ENCODE results near the gene CPLX3. TPM values are rescaled to one million over a fixed set of nuclear protein-coding genes. Genes with fewer than 3 reads are reported as not detected.

CPLX3 gene
- total RNA-seq, 1 experiment from 2014 or later: not detected

- DNase-seq (ENCODE audit: low read depth): no peak
- in situ Hi-C loops (cut with HindIII; ENCODE audit: low pct_unique_long_range_greater_than_20kb, low sequenced_read_pairs): no loop called here
These were observed 30.1 kb downstream of the CPLX3 start for GRCh38 chr15:74856537-74856936.

DNA sequence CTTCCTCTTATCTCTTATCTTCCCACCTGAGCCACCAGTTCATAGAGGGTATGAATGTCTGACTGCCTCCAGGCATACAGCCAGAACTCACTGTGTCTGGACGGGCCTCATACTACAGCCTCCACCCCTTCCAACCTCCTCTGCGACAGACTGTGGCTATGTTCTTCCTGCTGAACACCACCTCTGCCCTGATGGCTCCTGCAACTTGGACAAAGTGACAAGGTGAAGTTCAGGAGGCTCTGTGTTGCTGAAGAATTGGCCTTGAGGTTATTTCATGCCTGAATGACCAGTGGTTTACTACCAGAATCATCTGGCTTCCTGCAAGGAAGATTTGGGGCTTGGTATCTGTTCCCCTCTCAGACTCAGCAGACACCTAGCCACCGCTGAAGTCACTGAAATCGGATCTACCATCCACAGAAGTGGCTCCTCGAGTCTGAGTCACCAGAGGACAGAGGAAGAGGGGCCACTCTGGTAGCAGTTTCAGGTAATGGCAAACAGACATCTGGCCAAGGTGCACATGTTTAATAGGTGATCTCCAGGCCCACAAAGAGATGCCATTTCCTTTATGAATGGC is 30.7 kb downstream of the CPLX3 start:
- in situ Hi-C loops (cut with HindIII; ENCODE audit: low pct_unique_long_range_greater_than_20kb, low sequenced_read_pairs): no loop called here
- DNase-seq (ENCODE audit: low read depth): no peak

DNA sequence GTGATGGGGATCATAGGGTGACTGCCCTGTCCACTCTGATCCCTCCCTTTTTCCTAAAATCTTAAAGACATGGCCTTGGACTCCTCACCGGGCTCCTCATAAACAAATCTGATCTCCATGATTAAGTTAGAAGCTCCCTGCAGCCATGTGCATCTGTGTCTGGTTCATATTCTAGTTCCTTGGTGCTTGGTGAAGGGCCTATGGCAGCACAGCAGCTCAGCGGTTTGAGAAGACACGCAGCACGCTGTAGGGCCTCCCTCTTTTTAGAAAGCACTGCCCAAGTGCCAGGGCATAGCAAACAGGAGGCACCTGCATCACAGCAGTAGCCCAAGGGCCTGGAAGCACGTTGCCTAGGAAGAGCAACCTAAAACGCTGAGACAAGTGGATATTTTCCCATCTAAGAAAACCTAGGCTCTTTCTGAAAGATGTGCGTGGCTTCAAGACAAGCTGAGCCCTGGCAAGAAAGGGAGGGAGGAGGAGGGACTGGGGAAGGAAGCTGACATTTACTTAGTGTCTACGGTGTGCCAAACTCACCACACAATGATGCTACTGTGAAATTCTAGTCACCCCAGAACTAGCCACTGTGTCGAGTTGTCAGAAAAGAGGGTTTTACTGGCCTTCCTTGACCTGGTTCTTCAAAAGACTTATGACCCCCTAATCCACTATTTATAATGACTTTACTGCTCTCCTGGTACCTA is 31.4 kb downstream of the CPLX3 start:
- in situ Hi-C loops (cut with HindIII; ENCODE audit: low pct_unique_long_range_greater_than_20kb, low sequenced_read_pairs): no loop called here
- no peak for DNase-seq (ENCODE audit: low read depth)

GRCh38 chr15:74858369-74858740 is 31.9 kb downstream of the CPLX3 start:
- in situ Hi-C loops (cut with HindIII; ENCODE audit: low pct_unique_long_range_greater_than_20kb, low sequenced_read_pairs): no loop called here
- DNase-seq (ENCODE audit: low read depth): no peak

- peak; percentile 69 for DNase-seq (ENCODE audit: low read depth)
These were observed 37.0 kb downstream of the CPLX3 start for GRCh38 chr15:74863239-74864056.

DNA sequence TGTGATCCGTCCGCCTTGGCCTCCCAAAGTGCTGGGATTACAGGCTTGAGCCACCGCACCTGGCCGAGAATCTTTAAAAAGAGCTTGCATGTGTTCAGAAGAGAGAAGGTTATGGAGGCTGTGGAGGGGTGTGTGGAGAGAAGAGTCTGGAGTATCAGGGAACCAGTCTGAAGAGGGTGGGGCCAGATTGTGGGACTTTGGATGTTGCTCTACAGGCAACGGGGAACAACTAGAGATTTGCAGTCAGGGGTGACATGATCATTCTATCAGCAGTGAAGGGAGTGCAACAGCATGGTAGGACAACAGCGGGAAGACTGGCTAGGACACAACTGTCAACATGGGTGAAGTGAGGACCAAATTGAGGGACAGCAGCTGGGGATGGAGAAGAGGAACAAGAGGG is 37.9 kb downstream of the CPLX3 start:
- in situ Hi-C loops (cut with HindIII; ENCODE audit: low pct_unique_long_range_greater_than_20kb, low sequenced_read_pairs): no loop called here
- no peak for DNase-seq (ENCODE audit: low read depth)

More at GRCh38 chr15:74863239-74864056, 37.0 kb downstream of the CPLX3 start:
- in situ Hi-C loops (cut with HindIII; ENCODE audit: low pct_unique_long_range_greater_than_20kb, low sequenced_read_pairs): no loop called here

DNA sequence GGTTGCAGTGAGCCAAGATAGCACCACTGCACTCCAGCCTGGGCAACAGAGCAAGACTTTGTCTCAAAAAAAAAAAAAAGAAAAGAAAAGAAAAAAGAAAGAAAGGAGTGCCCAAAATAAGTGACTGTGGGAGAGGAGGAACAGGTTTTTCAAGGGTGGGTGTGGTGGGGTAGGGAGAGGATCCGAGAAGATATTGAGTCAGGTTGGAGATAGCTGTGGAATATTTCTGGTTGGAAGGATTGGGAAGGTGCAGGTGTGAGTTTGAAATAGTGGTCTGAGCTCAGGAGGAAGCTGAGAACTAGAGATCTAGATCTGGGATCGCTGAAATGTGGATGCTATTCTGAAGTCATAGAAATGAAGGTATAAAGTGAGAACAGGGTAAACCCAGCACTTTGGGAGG is 38.9 kb downstream of the CPLX3 start:
- in situ Hi-C loops (cut with HindIII; ENCODE audit: low pct_unique_long_range_greater_than_20kb, low sequenced_read_pairs): no loop called here

DNA sequence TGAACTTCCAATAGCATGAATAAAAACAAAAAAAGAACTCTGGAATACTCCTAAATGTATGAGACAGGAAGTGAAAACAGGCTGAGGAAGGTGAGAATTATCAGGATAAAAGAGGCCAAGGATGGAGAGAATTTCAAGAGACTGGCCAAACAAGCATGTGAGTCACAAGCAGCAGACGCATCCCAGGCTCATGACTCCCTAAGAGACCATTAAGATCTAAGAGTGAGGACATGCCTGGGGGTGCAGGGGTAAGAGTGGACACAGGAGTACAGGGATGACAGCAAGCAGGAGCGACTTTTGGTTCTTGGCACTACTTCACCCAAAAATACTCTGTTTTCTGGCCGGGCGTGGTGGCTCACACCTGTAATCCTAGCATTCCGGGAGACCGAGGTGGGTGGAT is 39.7 kb downstream of the CPLX3 start:
- in situ Hi-C loops (cut with HindIII; ENCODE audit: low pct_unique_long_range_greater_than_20kb, low sequenced_read_pairs): no loop called here
- DNase-seq (ENCODE audit: low read depth): peak; percentile 55

More for the DNA sequence above, 38.9 kb downstream of the CPLX3 start:
- DNase-seq (ENCODE audit: low read depth): no peak

- in situ Hi-C loops (cut with HindIII; ENCODE audit: low pct_unique_long_range_greater_than_20kb, low sequenced_read_pairs): no loop called here
- no peak for DNase-seq (ENCODE audit: low read depth)
These were observed 41.1 kb downstream of the CPLX3 start for GRCh38 chr15:74867466-74868038.

DNA sequence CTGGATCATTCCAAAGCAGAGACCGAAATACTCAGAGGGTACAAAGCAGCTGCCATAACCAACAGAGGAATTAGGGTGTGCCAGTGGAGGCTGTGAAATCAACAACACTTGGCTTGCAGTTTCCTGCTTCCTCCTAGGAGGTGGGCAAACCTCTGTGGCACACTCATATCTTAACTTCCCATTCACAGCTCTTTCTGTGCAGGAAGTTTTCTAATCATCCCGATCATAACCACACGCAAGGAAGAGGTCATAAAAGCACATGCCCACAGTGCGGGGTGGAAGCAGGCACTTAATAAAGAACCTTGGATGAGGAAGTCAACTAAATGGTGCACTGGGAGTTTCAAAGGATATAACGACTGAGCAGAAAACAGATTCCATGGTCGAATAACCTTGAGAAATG is 41.6 kb downstream of the CPLX3 start:
- in situ Hi-C loops (cut with HindIII; ENCODE audit: low pct_unique_long_range_greater_than_20kb, low sequenced_read_pairs): no loop called here
- no peak for DNase-seq (ENCODE audit: low read depth)

GRCh38 chr15:74869372-74869725 is 42.9 kb downstream of the CPLX3 start:
- DNase-seq (ENCODE audit: low read depth): no peak
- in situ Hi-C loops (cut with HindIII; ENCODE audit: low pct_unique_long_range_greater_than_20kb, low sequenced_read_pairs): no loop called here

DNA sequence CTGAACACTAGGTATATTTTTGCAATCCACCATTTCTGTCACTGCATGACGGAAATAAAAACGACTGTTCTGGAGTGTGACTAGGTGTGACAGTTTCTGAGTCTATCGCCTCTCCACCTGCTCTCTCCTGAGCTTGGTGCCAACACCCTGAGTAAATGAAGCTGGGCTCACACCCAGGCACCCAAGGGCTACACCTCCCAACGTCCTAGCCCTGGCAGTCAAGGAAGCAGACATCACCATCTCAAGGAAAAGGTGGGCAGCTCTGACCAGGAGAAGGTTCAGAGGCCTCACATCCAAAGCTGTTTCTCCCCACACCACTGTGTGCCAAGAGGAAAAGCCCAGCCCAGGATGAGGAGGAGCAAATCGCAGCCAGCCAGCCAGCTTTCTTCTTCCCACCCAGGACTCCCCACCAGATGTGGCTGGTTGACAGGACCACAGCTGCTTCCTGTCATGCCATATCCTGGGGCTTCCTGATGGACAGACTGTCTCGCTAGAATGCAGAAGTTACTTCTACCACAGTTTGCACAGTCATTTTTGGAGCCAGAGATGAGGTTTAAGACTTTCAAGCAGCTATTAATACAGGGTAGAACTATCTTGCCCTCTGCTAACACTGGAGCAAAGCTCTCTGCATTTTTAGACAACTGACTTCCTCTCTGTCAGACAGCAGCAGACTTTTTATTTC is 43.4 kb downstream of the CPLX3 start:
- in situ Hi-C loops (cut with HindIII; ENCODE audit: low pct_unique_long_range_greater_than_20kb, low sequenced_read_pairs): no loop called here
- DNase-seq (ENCODE audit: low read depth): no peak

DNA sequence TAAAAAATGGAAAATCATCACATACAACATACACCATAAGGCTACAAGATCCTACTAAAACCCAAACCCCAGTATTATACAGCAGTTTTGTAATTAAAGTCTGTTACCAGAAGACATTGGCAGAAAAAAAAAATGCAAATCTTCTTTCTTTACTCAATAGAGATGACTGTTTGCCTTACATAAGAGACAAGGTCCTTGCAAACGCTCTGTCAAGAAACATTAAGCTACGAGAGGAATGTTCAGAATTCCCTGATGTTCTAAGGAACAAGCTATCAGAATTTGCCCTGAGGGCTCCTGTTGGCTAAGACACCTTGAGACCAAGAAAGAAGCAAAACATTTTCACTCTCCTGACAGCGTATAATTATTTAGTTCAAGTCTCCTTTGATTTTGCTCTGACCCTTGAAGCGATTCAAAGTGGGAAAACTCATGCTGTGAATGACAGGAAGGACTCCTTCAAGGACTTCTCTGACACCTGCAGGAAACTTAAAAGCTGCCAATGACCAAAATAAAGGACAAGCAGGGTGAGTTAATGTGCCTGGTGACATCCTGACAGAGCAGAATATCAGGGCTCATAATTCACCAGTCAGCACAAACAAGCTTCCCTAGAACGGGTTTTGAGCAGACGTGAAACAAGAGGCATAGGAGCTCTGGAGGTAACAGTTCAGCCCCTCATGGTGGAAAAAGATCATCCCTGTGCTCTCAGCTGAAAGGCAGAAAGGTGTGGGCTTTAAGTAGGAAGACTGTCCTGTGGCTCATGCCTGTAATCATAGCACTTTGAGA is 44.2 kb downstream of the CPLX3 start:
- in situ Hi-C loops (cut with HindIII; ENCODE audit: low pct_unique_long_range_greater_than_20kb, low sequenced_read_pairs): no loop called here
- no peak for DNase-seq (ENCODE audit: low read depth)

- no peak for DNase-seq (ENCODE audit: low read depth)
- in situ Hi-C loops (cut with HindIII; ENCODE audit: low pct_unique_long_range_greater_than_20kb, low sequenced_read_pairs): no loop called here
These were observed 46.2 kb downstream of the CPLX3 start for GRCh38 chr15:74872702-74873035.

GRCh38 chr15:74873036-74873755 is 46.8 kb downstream of the CPLX3 start, which contains the start of gene SCAMP2:
TSS of gene SCAMP2 (minus strand) at chr15:74873365. CDS start at chr15:74873255, 110 bp downstream.
- peak; percentile 94 for DNase-seq (ENCODE audit: low read depth)
- in situ Hi-C loops (cut with HindIII; ENCODE audit: low pct_unique_long_range_greater_than_20kb, low sequenced_read_pairs): no loop called here

- in situ Hi-C loops (cut with HindIII; ENCODE audit: low pct_unique_long_range_greater_than_20kb, low sequenced_read_pairs): no loop called here
- DNase-seq (ENCODE audit: low read depth): no peak
These were observed 47.5 kb downstream of the CPLX3 start for GRCh38 chr15:74873756-74874424.

DNA sequence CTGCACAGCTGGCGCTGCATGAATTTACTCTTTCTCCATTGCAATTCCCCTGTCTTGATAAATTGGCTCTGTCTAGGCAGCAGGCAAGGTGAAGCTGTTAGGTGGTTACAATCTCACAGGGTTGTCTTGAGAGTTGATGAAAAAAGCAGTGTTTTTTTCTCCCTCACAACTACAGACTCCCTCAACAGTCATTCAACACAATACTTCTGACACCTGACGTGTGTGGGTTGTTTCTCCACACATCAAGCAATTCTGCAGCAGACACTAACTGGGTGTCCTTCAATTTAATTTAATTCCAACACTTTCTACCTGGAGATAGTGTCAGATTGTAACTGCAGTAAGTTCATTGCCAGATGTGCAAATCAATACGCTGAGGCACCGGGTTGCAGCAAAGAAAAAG is 51.8 kb downstream of the CPLX3 start:
- in situ Hi-C loops (cut with HindIII; ENCODE audit: low pct_unique_long_range_greater_than_20kb, low sequenced_read_pairs): no loop called here
- no peak for DNase-seq (ENCODE audit: low read depth)

Measured in Caki2 (cell line).